Measurements from ENCODE around the gene DSG3. TPM values are rescaled to one million over a fixed set of nuclear protein-coding genes. Genes with fewer than 3 reads are reported as not detected.

Gene DSG3
- polyA plus RNA-seq, 1 donor (not counting 4 experiments of a cell fraction or from before 2014, with no cell fraction given): 259 TPM

DNA sequence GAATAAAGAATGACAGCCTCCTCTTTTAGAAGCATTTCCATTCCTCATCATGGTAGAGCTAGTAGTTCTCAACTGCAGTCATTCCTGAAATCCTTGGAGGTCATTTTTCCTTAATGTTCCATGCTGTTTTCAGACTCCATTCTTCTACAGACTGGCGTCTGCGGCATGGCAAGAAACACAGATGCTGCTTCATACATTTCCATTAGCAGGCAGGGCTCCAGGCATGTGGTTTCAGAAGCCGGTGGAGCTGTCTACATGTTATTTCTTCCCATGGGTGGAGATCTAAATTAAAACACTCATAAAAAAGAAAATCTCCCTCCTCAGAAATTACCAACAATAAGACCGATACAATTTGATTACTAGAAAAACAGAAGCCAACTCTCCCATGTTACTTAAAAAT lies 6.0 kb upstream of the DSG3 start:
- DNase-seq (ENCODE audit: low read depth, low spot score) (no peak), FAIRE-seq (peak; percentile 82)
- Histone ChIP-seq H3K4me3 (ENCODE audit: control insufficient read depth in 2 of 3, extremely low read depth in 1 of 3, insufficient read depth in 2 of 3, low read depth in 1 of 3, low read length in 3 of 3) (peak overlapping the region in 2 of 3 experiments; percentile 53 to 59), H3K27ac (ENCODE audit: control insufficient read depth, insufficient read depth, low read length) (peak overlapping the region; percentile 50), H3K36me3 (ENCODE audit: control insufficient read depth in 2 of 2, extremely low read depth in 1 of 2, insufficient read depth in 2 of 2, low read length in 2 of 2) (no peaks in the 10 kb centered on the region), H3K9me1 (ENCODE audit: control insufficient read depth, extremely low read depth, insufficient read depth, low read length) (no peaks in the 10 kb centered on the region), H3K9ac (ENCODE audit: control insufficient read depth, extremely low read depth, insufficient read depth, low read length) (no peak overlapping the region), H3K4me2 (ENCODE audit: control insufficient read depth, extremely low read depth, insufficient read depth, low read depth, low read length) (peak overlapping the region; percentile 88), H3K27me3 (ENCODE audit: control insufficient read depth, extremely low read depth, insufficient read depth, low read length) (no peaks in the 10 kb centered on the region), H3K4me1 (ENCODE audit: control insufficient read depth, extremely low read depth, insufficient read depth, low read length) (peaks cover 21% of the 10 kb centered on the region), H4K20me1 (ENCODE audit: control insufficient read depth, extremely low read depth, insufficient read depth, low read length) (no peaks in the 10 kb centered on the region), H2AFZ (ENCODE audit: control insufficient read depth, low read length) (peak overlapping the region; percentile 88), H3K79me2 (ENCODE audit: control insufficient read depth, insufficient read depth, low read length) (no peaks in the 10 kb centered on the region), H3K9me3 (ENCODE audit: control insufficient read depth, low read depth, low read length) (no peaks in the 10 kb centered on the region)
- TF ChIP-seq, protein P1, sequence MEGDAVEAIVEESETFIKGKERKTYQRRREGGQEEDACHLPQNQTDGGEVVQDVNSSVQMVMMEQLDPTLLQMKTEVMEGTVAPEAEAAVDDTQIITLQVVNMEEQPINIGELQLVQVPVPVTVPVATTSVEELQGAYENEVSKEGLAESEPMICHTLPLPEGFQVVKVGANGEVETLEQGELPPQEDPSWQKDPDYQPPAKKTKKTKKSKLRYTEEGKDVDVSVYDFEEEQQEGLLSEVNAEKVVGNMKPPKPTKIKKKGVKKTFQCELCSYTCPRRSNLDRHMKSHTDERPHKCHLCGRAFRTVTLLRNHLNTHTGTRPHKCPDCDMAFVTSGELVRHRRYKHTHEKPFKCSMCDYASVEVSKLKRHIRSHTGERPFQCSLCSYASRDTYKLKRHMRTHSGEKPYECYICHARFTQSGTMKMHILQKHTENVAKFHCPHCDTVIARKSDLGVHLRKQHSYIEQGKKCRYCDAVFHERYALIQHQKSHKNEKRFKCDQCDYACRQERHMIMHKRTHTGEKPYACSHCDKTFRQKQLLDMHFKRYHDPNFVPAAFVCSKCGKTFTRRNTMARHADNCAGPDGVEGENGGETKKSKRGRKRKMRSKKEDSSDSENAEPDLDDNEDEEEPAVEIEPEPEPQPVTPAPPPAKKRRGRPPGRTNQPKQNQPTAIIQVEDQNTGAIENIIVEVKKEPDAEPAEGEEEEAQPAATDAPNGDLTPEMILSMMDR (optimal IDR thresholded peaks at IDR 0.05 in 1 of 3, IDR thresholded peaks at IDR 0.05 in 1 of 3, conservative IDR thresholded peaks at IDR 0.05 in 1 of 3; ENCODE audit: extremely low read depth in 1 of 3, insufficient read depth in 2 of 3, low read length in 3 of 3): no peak
- no peak for TF ChIP-seq EZH2 (IDR thresholded peaks at IDR 0.05; ENCODE audit: low read length)
- dilution Hi-C loops (cut with MboI; ENCODE audit: extremely low pct_ligation_motif_present, low sequenced_read_pairs): no loop called here

GRCh38 chr18:31444142-31444541 lies 3.4 kb upstream of the DSG3 start:
- no peak overlapping the region for H3K9ac ChIP-seq (ENCODE audit: control insufficient read depth, extremely low read depth, insufficient read depth, low read length)
- no peaks in the 10 kb centered on the region for H3K27me3 ChIP-seq (ENCODE audit: control insufficient read depth, extremely low read depth, insufficient read depth, low read length)
- no peak overlapping the region for H2AFZ ChIP-seq (ENCODE audit: control insufficient read depth, low read length)
- no peaks in the 10 kb centered on the region for H3K9me1 ChIP-seq (ENCODE audit: control insufficient read depth, extremely low read depth, insufficient read depth, low read length)
- FAIRE-seq (no peak), DNase-seq (ENCODE audit: low read depth, low spot score) (no peak)
- TF ChIP-seq, protein P1 (optimal IDR thresholded peaks at IDR 0.05 in 1 of 3, IDR thresholded peaks at IDR 0.05 in 1 of 3, conservative IDR thresholded peaks at IDR 0.05 in 1 of 3; ENCODE audit: extremely low read depth in 1 of 3, insufficient read depth in 2 of 3, low read length in 3 of 3): no peak
- no peak for TF ChIP-seq EZH2 (IDR thresholded peaks at IDR 0.05; ENCODE audit: low read length)
- no peak overlapping the region for H3K4me2 ChIP-seq (ENCODE audit: control insufficient read depth, extremely low read depth, insufficient read depth, low read depth, low read length)
- H4K20me1 ChIP-seq (ENCODE audit: control insufficient read depth, extremely low read depth, insufficient read depth, low read length): no peaks in the 10 kb centered on the region
- H3K4me3 ChIP-seq (ENCODE audit: control insufficient read depth in 2 of 3, extremely low read depth in 1 of 3, insufficient read depth in 2 of 3, low read depth in 1 of 3, low read length in 3 of 3): no peak overlapping the region
- H3K79me2 ChIP-seq (ENCODE audit: control insufficient read depth, insufficient read depth, low read length): peaks cover 16% of the 10 kb centered on the region
- peaks cover 0 to 1% of the 10 kb centered on the region in 2 experiments for H3K36me3 ChIP-seq (ENCODE audit: control insufficient read depth in 2 of 2, extremely low read depth in 1 of 2, insufficient read depth in 2 of 2, low read length in 2 of 2)
- no peaks in the 10 kb centered on the region for H3K9me3 ChIP-seq (ENCODE audit: control insufficient read depth, low read depth, low read length)
- H3K27ac ChIP-seq (ENCODE audit: control insufficient read depth, insufficient read depth, low read length): no peak overlapping the region
- peaks cover 30% of the 10 kb centered on the region for H3K4me1 ChIP-seq (ENCODE audit: control insufficient read depth, extremely low read depth, insufficient read depth, low read length)
- dilution Hi-C loops (cut with MboI; ENCODE audit: extremely low pct_ligation_motif_present, low sequenced_read_pairs): no loop called here
